ENCODE measurements around the gene AKAP13.

The AKAP13 gene

GRCh38 chr15:85593809-85594445 is 213.5 kb downstream of the AKAP13 start:
- no peak for DNase-seq (ENCODE audit: low spot score)
- FAIRE-seq, result no peak

DNA sequence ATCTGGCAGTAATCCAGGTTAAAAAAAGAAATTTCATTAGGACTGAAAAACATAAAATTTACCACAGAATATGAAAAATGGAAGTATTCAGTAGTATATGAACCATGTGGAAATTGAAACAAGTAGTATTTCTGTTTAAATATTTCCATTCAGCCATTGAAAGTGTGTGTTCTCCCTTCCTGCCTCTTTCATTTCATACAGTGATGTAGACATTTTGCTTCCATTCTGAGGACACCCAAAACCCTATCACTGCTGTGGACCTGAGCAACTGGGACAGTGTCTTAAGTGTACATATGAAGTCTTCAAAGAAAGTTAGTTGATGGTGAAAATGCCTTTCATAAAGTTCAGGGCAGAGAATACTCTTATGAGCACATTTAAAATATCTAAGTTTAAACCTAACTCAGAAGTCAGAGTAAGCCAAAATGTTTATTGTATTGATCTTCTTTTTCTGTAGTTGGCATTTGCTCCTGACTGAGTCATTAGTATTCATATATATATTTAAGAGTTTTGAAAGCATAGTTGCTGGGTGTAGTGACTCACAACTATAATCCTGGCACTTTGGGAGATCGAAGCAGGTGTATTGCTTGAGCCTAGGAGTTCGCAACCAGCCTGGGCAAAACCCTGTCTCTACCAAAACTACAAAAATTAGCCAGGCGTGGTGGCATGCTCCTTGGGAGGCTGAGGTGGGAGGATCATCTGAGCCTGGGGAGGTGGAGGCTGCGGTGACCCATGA is 215.6 kb downstream of the AKAP13 start:
- FAIRE-seq (no peak), DNase-seq (ENCODE audit: low spot score) (no peak)

- FAIRE-seq, result no peak
- no peak for DNase-seq (ENCODE audit: low spot score)
These were observed 216.9 kb downstream of the AKAP13 start for GRCh38 chr15:85597155-85597815.

GRCh38 chr15:85598219-85598618 is 217.8 kb downstream of the AKAP13 start:
- FAIRE-seq (no peak), DNase-seq (ENCODE audit: low spot score) (no peak)

GRCh38 chr15:85598718-85599398 is 218.5 kb downstream of the AKAP13 start:
- DNase-seq (ENCODE audit: low spot score) (no peak), FAIRE-seq (no peak)

- FAIRE-seq (no peak), DNase-seq (ENCODE audit: low spot score) (no peak)
These were observed 219.6 kb downstream of the AKAP13 start for GRCh38 chr15:85600001-85600400.

DNA sequence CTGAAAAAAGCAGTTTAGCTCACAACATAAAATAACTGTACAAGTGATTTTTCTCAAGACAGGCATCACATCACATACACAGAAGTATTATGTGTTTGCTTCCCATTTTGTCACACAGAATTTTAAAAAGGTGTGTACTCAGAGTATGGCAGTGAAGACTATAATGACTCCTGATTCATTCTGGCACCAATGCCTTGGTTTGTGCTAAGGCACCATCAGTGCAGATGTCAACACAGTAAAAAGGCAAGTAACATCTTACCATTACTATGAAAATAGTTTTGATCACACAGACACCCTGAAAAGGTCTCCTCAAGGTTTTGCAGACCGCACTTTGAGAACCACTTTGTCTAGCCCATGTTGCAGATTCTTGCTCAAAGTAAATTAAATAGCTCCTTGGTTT is 222.8 kb downstream of the AKAP13 start:
- FAIRE-seq (no peak), DNase-seq (ENCODE audit: low spot score) (no peak)

- FAIRE-seq, result no peak
- DNase-seq (ENCODE audit: low spot score), result no peak
These were observed 223.3 kb downstream of the AKAP13 start for GRCh38 chr15:85603703-85604102.

DNA sequence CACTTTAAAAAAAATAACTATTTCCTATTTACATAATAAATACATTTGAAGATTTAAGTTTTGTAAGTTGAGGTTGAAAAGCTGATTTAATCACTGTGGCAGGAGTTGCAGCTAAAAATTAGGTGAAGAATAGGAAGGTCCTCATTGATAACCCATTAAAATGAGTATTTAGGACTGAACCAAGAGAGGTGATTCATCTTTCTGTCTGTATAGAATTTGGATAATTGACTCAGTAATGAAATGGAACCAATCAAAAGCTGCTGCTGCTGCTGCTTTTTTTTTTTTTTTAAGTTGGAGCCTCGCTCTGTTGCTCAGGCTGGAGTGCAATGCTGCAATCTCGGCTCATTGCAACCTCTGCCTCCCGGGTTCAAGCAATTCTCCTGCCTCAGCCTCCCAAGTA is 223.8 kb downstream of the AKAP13 start:
- no peak for DNase-seq (ENCODE audit: low spot score)
- no peak for FAIRE-seq

GRCh38 chr15:85606738-85607137 is 226.3 kb downstream of the AKAP13 start:
- no peak for DNase-seq (ENCODE audit: low spot score)
- no peak for FAIRE-seq

GRCh38 chr15:85607141-85607806 is 226.9 kb downstream of the AKAP13 start:
- no peak for FAIRE-seq
- peak; percentile 27 for DNase-seq (ENCODE audit: low spot score)

- DNase-seq (ENCODE audit: low spot score), result peak; percentile 33
- peak; percentile 76 for FAIRE-seq
These were observed 227.4 kb downstream of the AKAP13 start for GRCh38 chr15:85607842-85608241.

- FAIRE-seq, result no peak
- no peak for DNase-seq (ENCODE audit: low spot score)
These were observed 229.1 kb downstream of the AKAP13 start for GRCh38 chr15:85609492-85609891.

- DNase-seq (ENCODE audit: low spot score) (no peak), FAIRE-seq (no peak)
These were observed 231.0 kb downstream of the AKAP13 start for GRCh38 chr15:85611361-85611760.

DNA sequence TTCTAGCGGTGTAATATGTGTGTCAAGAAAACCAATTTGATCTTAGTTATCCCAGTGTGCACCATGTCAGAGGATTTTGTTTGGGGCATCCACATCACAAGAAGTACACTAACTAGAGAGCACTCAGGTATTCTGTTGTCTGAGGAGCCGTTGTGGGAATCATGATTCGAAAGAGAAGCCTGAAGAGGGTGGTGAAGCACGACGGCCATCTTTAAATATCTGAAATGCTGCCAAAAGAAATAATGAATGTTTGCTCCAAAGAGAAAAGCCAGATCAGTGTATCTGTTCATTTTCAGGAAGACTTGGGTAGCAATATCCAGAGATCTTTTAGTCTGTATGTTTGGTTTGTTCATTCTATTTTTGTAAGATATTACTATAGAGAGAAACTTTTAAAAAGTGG is 233.7 kb downstream of the AKAP13 start:
- peak; percentile 40 for FAIRE-seq
- DNase-seq (ENCODE audit: low spot score), result peak; percentile 7

GRCh38 chr15:85615930-85616329 is 235.5 kb downstream of the AKAP13 start:
- FAIRE-seq (no peak), DNase-seq (ENCODE audit: low spot score) (no peak)

- no peak for FAIRE-seq
- DNase-seq (ENCODE audit: low spot score), result no peak
These were observed 236.2 kb downstream of the AKAP13 start for GRCh38 chr15:85616549-85617110.

GRCh38 chr15:85618228-85618505 is 237.8 kb downstream of the AKAP13 start:
- no peak for DNase-seq (ENCODE audit: low spot score)
- FAIRE-seq, result no peak

DNA sequence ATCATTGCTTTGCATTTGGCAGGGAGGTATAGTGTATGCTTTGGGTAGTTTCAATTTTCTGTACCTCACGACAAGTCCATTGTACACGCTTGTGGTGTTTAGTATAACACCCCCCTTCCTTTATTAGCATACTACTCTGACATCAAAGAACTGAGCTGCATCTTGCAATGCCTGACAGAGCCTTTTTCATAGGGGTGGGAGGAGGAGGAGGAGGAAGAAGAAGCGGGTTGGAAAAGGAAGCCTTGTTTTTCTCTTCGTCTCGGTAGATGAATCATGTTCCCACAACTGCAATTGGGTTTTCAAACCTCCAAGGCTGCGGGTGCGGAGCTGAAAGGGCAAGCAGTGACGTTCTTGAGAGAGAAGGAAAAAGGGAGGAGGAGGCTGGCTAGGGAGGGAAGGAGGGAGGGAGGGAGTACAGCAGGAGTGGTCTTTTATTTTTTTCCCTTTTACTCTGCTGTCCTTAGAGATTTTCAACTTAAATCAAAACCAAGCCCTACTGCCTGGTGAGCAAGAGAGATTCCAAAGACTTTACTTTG is 238.6 kb downstream of the AKAP13 start:
- FAIRE-seq (peak; percentile 95), DNase-seq (ENCODE audit: low spot score) (peak; percentile 73)

DNA sequence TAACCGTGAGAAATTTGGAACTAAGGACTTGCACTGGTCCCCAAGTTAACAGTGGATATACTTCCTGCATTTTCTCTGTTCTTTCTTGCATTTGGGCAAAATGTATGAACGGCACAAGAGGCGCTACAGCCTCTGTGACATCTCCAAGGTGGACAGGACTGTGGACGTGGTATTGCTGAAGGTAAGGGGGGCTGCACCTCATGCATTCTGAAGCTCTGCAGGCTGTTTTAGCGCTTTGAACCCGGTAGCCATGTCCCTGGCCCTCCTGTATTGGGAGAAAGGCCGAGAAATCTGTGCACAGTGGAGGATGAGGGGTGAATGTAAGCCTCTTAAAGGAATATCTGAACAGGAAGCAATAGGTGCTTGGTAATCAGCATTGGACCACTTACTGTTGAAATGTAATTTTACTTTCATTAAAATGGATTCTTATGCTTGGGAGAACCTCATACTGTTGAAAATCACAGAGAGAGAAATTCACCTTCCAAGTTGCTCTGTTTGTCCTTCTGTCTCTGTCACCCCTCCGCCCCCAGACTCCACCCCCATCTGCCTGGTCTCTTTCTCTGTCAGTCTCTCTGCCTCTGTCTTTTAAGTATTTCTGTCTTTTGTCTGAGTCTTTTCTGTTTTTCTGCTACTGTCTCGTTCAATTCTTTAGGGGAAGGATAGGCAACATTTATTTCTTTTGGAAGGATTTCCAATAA is 239.7 kb downstream of the AKAP13 start:
- FAIRE-seq, result no peak
- no peak for DNase-seq (ENCODE audit: low spot score)

DNA sequence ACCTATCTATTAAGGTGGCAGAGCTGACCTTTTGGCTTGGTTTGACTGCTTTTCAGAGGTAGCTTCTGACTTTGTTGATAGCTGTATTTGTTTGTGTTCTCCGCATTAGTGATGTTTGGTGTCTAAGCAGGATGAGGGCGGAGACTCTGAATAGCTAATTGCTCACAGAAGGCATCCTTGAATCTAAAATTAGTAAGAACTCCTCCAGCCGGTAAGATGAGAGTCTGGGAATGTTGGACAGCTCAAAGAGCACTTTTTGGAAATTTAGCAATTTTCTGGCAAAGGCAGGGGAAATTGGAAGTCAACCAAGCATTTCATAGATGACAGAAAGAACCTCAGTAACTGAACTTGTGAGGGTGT is 240.3 kb downstream of the AKAP13 start:
- no peak for DNase-seq (ENCODE audit: low spot score)

More for the DNA sequence above, 240.3 kb downstream of the AKAP13 start:
- FAIRE-seq, result no peak

Data from RCC 7860 (cell line).